ENCODE results near the gene JAZF1. TPM values are rescaled to one million over a fixed set of nuclear protein-coding genes. Genes with fewer than 3 reads are reported as not detected.
"Not testable (repeated sequence)": the region's sequence is repeated elsewhere in the genome, so short reads cannot be mapped to it uniquely, and the experiment has no call there.

The JAZF1 gene
- total RNA-seq, 8 experiments from 2014 or later = 6.5 to 68.8 (median 17.6) TPM

GRCh38 chr7:27856703-27857485, 323.7 kb downstream of the JAZF1 start:
- H3K4me1 ChIP-seq (replicated peaks in 1 of 2); H3K27ac ChIP-seq; H3K4me3 ChIP-seq; in situ Hi-C loops (cut with MboI; ENCODE audit: low pct_unique_long_range_greater_than_20kb in 2 of 9, low sequenced_read_pairs in 9 of 9, unreplicated experiment in 9 of 9); ATAC-seq (replicated peaks in 6 of 8): not testable (repeated sequence)
- 80 to 100% (median 100%) methylated on average over 1 of the region's 28 CpGs; no CpG with 5 or more reads in 7 of the 10 experiments for WGBS, 10 experiments

GRCh38 chr7:27850531-27850930, 330.1 kb downstream of the JAZF1 start:
- ATAC-seq (replicated peaks in 6 of 8) = no peak
- Histone ChIP-seq H3K4me1 (replicated peaks in 1 of 2) (no peaks in the 10 kb centered on the region), H3K27ac (no peak overlapping the region), H3K4me3 (no peak overlapping the region)
- WGBS, 10 experiments = 81 to 99% (median 92%) methylated on average over 1 to 5 of the region's 5 CpGs
- in situ Hi-C loops (cut with MboI; ENCODE audit: low pct_unique_long_range_greater_than_20kb in 2 of 9, low sequenced_read_pairs in 9 of 9, unreplicated experiment in 9 of 9) = no loop called here

GRCh38 chr7:27846388-27846787, 334.2 kb downstream of the JAZF1 start:
- Histone ChIP-seq H3K4me1 (replicated peaks in 1 of 2) (peaks cover 0 to 3% of the 10 kb centered on the region in 2 donors), H3K4me3 (no peak overlapping the region), H3K27ac (no peak overlapping the region)
- no peak for ATAC-seq (replicated peaks in 6 of 8)
- in situ Hi-C loops (cut with MboI; ENCODE audit: low pct_unique_long_range_greater_than_20kb in 2 of 9, low sequenced_read_pairs in 9 of 9, unreplicated experiment in 9 of 9) = no loop called here
- 73 to 100% (median 100%) methylated on average over 1 to 3 of the region's 3 CpGs; no CpG with 5 or more reads in 1 of the 10 experiments for WGBS, 10 experiments

- H3K27ac ChIP-seq = no peak overlapping the region
- no peak overlapping the region for H3K4me3 ChIP-seq
- 64 to 100% (median 95%) methylated on average over 2 to 9 of the region's 15 CpGs for WGBS, 10 experiments
- peaks cover 0 to 3% of the 10 kb centered on the region in 2 donors for H3K4me1 ChIP-seq (replicated peaks in 1 of 2)
- no peak for ATAC-seq (replicated peaks in 6 of 8)
- in situ Hi-C loops (cut with MboI; ENCODE audit: low pct_unique_long_range_greater_than_20kb in 2 of 9, low sequenced_read_pairs in 9 of 9, unreplicated experiment in 9 of 9) = no loop called here
Observed at GRCh38 chr7:27843584-27844305, 336.9 kb downstream of the JAZF1 start.

GRCh38 chr7:27842851-27843250, 337.7 kb downstream of the JAZF1 start:
- Histone ChIP-seq H3K27ac (no peak overlapping the region), H3K4me3 (no peak overlapping the region), H3K4me1 (replicated peaks in 1 of 2) (peaks cover 0 to 3% of the 10 kb centered on the region in 2 donors)
- 29 to 100% (median 88%) methylated on average over 1 to 6 of the region's 9 CpGs; no CpG with 5 or more reads in 2 of the 10 experiments for WGBS, 10 experiments
- in situ Hi-C loops (cut with MboI; ENCODE audit: low pct_unique_long_range_greater_than_20kb in 2 of 9, low sequenced_read_pairs in 9 of 9, unreplicated experiment in 9 of 9) = no loop called here
- peak in 1 of 8 experiments; percentile 74 for ATAC-seq (replicated peaks in 6 of 8)

GRCh38 chr7:27842094-27842692, 338.4 kb downstream of the JAZF1 start:
- 24 to 84% (median 67%) methylated on average over 1 to 13 of the region's 14 CpGs; no CpG with 5 or more reads in 1 of the 10 experiments for WGBS, 10 experiments
- ATAC-seq (replicated peaks in 6 of 8) = peak in 3 of 8 experiments; percentile 19 to 54 (median 50)
- Histone ChIP-seq H3K27ac (no peak overlapping the region), H3K4me3 (no peak overlapping the region), H3K4me1 (replicated peaks in 1 of 2) (peaks cover 0 to 3% of the 10 kb centered on the region in 2 donors)
- in situ Hi-C loops (cut with MboI; ENCODE audit: low pct_unique_long_range_greater_than_20kb in 2 of 9, low sequenced_read_pairs in 9 of 9, unreplicated experiment in 9 of 9) = no loop called here

- WGBS, 10 experiments = 60 to 100% (median 89%) methylated on average over 1 to 14 of the region's 18 CpGs; no CpG with 5 or more reads in 2 of the 10 experiments
- Histone ChIP-seq H3K4me1 (replicated peaks in 1 of 2) (peaks cover 0 to 3% of the 10 kb centered on the region in 2 donors), H3K27ac (no peak overlapping the region), H3K4me3 (no peak overlapping the region)
- no peak for ATAC-seq (replicated peaks in 6 of 8)
- in situ Hi-C loops (cut with MboI; ENCODE audit: low pct_unique_long_range_greater_than_20kb in 2 of 9, low sequenced_read_pairs in 9 of 9, unreplicated experiment in 9 of 9) = no loop called here
Observed at GRCh38 chr7:27840760-27841364, 339.7 kb downstream of the JAZF1 start.

GRCh38 chr7:27840313-27840712, 340.3 kb downstream of the JAZF1 start:
- no peak overlapping the region for H3K27ac ChIP-seq
- no peak overlapping the region for H3K4me3 ChIP-seq
- in situ Hi-C loops (cut with MboI; ENCODE audit: low pct_unique_long_range_greater_than_20kb in 2 of 9, low sequenced_read_pairs in 9 of 9, unreplicated experiment in 9 of 9) = no loop called here
- peaks cover 0 to 3% of the 10 kb centered on the region in 2 donors for H3K4me1 ChIP-seq (replicated peaks in 1 of 2)
- WGBS, 10 experiments = 80 to 100% (median 83%) methylated on average over 1 to 2 of the region's 8 CpGs; no CpG with 5 or more reads in 5 of the 10 experiments
- no peak for ATAC-seq (replicated peaks in 6 of 8)

GRCh38 chr7:27839099-27839498, 341.5 kb downstream of the JAZF1 start:
- no peak overlapping the region for H3K4me3 ChIP-seq
- in situ Hi-C loops (cut with MboI; ENCODE audit: low pct_unique_long_range_greater_than_20kb in 2 of 9, low sequenced_read_pairs in 9 of 9, unreplicated experiment in 9 of 9) = no loop called here
- 74 to 100% (median 89%) methylated on average over 1 to 8 of the region's 10 CpGs; no CpG with 5 or more reads in 4 of the 10 experiments for WGBS, 10 experiments
- peaks cover 0 to under 1% of the 10 kb centered on the region in 2 donors for H3K4me1 ChIP-seq (replicated peaks in 1 of 2)
- H3K27ac ChIP-seq = no peak overlapping the region
- ATAC-seq (replicated peaks in 6 of 8) = no peak

- WGBS, 10 experiments = 50 to 100% (median 100%) methylated on average over 1 to 2 of the region's 2 CpGs; no CpG with 5 or more reads in 4 of the 10 experiments
- H3K4me3 ChIP-seq = no peak overlapping the region
- H3K4me1 ChIP-seq (replicated peaks in 1 of 2) = no peaks in the 10 kb centered on the region
- no peak overlapping the region for H3K27ac ChIP-seq
- in situ Hi-C loops (cut with MboI; ENCODE audit: low pct_unique_long_range_greater_than_20kb in 2 of 9, low sequenced_read_pairs in 9 of 9, unreplicated experiment in 9 of 9) = no loop called here
- ATAC-seq (replicated peaks in 6 of 8) = peak in 3 of 8 experiments; percentile 22 to 68 (median 32)
Observed at GRCh38 chr7:27836536-27836935, 344.1 kb downstream of the JAZF1 start.

GRCh38 chr7:27835376-27835775, 345.2 kb downstream of the JAZF1 start:
- WGBS, 10 experiments = 82 to 100% (median 91%) methylated on average over 1 to 7 of the region's 7 CpGs; no CpG with 5 or more reads in 2 of the 10 experiments
- Histone ChIP-seq H3K27ac (no peak overlapping the region), H3K4me1 (replicated peaks in 1 of 2) (no peaks in the 10 kb centered on the region), H3K4me3 (no peak overlapping the region)
- no peak for ATAC-seq (replicated peaks in 6 of 8)
- in situ Hi-C loops (cut with MboI; ENCODE audit: low pct_unique_long_range_greater_than_20kb in 2 of 9, low sequenced_read_pairs in 9 of 9, unreplicated experiment in 9 of 9) = no loop called here

- in situ Hi-C loops (cut with MboI; ENCODE audit: low pct_unique_long_range_greater_than_20kb in 2 of 9, low sequenced_read_pairs in 9 of 9, unreplicated experiment in 9 of 9) = no loop called here
- H3K4me3 ChIP-seq = no peak overlapping the region
- no peaks in the 10 kb centered on the region for H3K4me1 ChIP-seq (replicated peaks in 1 of 2)
- WGBS, 10 experiments = 55 to 100% (median 100%) methylated on average over 1 to 6 of the region's 7 CpGs; no CpG with 5 or more reads in 2 of the 10 experiments
- no peak for ATAC-seq (replicated peaks in 6 of 8)
- H3K27ac ChIP-seq = no peak overlapping the region
Observed at GRCh38 chr7:27834179-27834921, 346.2 kb downstream of the JAZF1 start.
